Nephron progenitor cell (in vitro differentiated cells): ENCODE measurements around the gene DAZAP1.

Experiments
- DNase-seq: peaks from one replicate; pipeline ENCODE4 v3.0.0; 2021
- H3K27ac Mint-ChIP-seq: 2 replicates; pipeline ENCODE4 v1.8.0; 2021; ENCODE audit warnings: mild to moderate bottlenecking, moderate library complexity, mixed read lengths
- H3K27me3 Mint-ChIP-seq: 2 replicates; pipeline ENCODE4 v1.8.0; 2021; ENCODE audit warnings: mild to moderate bottlenecking, low read depth, mixed read lengths; ENCODE audit not compliant: poor library complexity
- H3K36me3 Mint-ChIP-seq: 2 replicates; pipeline ENCODE4 v1.8.0; 2021; ENCODE audit warnings: low read depth, mixed read lengths
- H3K4me1 Mint-ChIP-seq: 2 replicates; pipeline ENCODE4 v1.8.0; 2021; ENCODE audit warnings: mixed read lengths
- H3K4me3 Mint-ChIP-seq: 2 replicates; pipeline ENCODE4 v1.8.0; 2021; ENCODE audit warnings: mild to moderate bottlenecking, moderate library complexity, mixed read lengths
- H3K9me3 Mint-ChIP-seq: 2 replicates; pipeline ENCODE4 v1.8.0; 2021; ENCODE audit warnings: mild to moderate bottlenecking, moderate library complexity, mixed read lengths
- TF ChIP-seq, protein P1 (sequence below): fragments of 200-600 bp; sonication (generic); IDR thresholded peaks from 2 replicates; pipeline ENCODE4 v1.5.0; 2021; ENCODE audit warnings: antibody characterized with exemption

Gene DAZAP1

DNA sequence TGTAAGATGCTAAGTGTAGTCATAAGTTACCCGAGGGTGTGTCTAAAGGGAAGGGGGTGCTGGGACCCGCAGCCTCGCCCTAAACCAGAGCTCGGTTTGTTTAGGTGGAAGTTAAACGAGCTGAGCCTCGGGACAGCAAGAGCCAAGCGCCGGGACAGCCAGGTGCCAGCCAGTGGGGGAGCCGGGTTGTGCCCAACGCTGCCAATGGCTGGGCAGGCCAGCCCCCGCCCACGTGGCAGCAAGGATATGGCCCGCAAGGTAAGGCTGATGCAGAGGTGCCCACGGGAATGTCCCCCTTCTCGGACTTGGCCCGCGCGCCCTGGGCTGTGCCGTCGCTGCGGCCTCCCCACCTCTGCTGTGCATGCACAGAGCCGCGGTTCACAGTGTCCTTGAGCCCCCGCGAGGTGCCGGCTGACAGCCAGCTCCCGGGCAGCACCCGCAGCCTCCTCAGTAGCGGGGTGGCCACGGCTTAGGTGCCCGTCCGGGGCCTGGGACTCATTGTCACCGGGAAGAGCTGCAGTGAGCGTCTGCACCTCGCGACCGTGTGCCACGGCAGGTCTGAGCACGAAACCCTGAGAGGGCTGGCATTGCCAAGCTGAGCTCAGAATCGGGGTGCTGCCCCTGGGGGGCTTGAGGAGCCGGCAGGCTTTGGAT lies 21.5 kb downstream of the DAZAP1 start:
- TF ChIP-seq, protein P1, sequence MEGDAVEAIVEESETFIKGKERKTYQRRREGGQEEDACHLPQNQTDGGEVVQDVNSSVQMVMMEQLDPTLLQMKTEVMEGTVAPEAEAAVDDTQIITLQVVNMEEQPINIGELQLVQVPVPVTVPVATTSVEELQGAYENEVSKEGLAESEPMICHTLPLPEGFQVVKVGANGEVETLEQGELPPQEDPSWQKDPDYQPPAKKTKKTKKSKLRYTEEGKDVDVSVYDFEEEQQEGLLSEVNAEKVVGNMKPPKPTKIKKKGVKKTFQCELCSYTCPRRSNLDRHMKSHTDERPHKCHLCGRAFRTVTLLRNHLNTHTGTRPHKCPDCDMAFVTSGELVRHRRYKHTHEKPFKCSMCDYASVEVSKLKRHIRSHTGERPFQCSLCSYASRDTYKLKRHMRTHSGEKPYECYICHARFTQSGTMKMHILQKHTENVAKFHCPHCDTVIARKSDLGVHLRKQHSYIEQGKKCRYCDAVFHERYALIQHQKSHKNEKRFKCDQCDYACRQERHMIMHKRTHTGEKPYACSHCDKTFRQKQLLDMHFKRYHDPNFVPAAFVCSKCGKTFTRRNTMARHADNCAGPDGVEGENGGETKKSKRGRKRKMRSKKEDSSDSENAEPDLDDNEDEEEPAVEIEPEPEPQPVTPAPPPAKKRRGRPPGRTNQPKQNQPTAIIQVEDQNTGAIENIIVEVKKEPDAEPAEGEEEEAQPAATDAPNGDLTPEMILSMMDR, result no peak
- H3K4me3 Mint-ChIP-seq, result no peak overlapping the region
- H3K4me1 Mint-ChIP-seq, result peaks cover 37% of the 10 kb centered on the region
- H3K27me3 Mint-ChIP-seq, result no peaks in the 10 kb centered on the region
- H3K9me3 Mint-ChIP-seq, result no peaks in the 10 kb centered on the region
- peaks cover 9% of the 10 kb centered on the region for H3K36me3 Mint-ChIP-seq
- no peak overlapping the region for H3K27ac Mint-ChIP-seq
- no peak for DNase-seq

DNA sequence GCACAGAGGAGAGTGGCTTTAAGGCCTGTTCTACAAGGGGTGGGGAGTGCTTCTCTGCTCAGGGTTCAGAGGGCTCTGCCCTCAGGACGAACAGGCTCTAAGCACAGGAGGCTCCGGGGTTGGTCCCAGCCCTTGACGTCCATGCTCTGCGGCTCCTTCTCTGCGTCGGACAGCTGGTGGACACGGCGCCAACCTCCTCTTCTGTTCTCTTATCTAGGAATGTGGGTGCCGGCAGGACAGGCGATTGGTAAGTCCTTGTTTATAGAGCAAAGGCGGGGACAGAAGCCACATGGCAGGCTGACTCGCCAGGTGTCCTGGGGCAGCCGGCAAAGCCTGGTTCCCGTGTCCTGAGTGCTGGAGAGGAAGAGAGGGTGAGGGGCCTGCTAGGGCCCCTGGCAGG lies 22.4 kb downstream of the DAZAP1 start:
- H3K27me3 Mint-ChIP-seq, result no peaks in the 10 kb centered on the region
- no peaks in the 10 kb centered on the region for H3K9me3 Mint-ChIP-seq
- DNase-seq, result no peak
- peaks cover 28% of the 10 kb centered on the region for H3K4me1 Mint-ChIP-seq
- no peak overlapping the region for H3K27ac Mint-ChIP-seq
- peaks cover 9% of the 10 kb centered on the region for H3K36me3 Mint-ChIP-seq
- TF ChIP-seq, protein P1, result no peak
- no peak overlapping the region for H3K4me3 Mint-ChIP-seq

DNA sequence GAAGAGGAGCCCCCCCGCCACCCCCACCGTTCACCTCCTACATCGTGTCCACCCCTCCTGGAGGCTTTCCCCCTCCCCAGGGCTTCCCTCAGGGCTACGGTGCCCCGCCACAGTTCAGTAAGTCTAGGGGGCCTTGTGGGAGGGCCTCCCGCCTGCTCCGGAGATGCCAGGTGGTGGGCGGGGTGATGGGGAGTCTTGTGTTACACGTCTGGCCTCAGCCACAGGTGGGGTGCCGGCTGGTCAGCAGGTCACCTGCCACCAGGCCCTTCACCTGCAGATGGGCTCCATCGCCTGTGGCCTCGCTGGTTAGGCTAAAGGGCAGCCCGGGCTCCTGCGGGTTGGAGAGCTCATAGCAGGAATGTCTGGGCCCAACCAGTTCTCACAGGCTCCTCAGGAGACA lies 22.9 kb downstream of the DAZAP1 start:
- H3K4me3 Mint-ChIP-seq, result no peak overlapping the region
- TF ChIP-seq, protein P1, result no peak
- H3K9me3 Mint-ChIP-seq, result no peaks in the 10 kb centered on the region
- H3K27ac Mint-ChIP-seq, result no peak overlapping the region
- DNase-seq, result no peak
- H3K36me3 Mint-ChIP-seq, result peaks cover 12% of the 10 kb centered on the region
- H3K27me3 Mint-ChIP-seq, result peaks cover under 1% of the 10 kb centered on the region
- peaks cover 25% of the 10 kb centered on the region for H3K4me1 Mint-ChIP-seq

DNA sequence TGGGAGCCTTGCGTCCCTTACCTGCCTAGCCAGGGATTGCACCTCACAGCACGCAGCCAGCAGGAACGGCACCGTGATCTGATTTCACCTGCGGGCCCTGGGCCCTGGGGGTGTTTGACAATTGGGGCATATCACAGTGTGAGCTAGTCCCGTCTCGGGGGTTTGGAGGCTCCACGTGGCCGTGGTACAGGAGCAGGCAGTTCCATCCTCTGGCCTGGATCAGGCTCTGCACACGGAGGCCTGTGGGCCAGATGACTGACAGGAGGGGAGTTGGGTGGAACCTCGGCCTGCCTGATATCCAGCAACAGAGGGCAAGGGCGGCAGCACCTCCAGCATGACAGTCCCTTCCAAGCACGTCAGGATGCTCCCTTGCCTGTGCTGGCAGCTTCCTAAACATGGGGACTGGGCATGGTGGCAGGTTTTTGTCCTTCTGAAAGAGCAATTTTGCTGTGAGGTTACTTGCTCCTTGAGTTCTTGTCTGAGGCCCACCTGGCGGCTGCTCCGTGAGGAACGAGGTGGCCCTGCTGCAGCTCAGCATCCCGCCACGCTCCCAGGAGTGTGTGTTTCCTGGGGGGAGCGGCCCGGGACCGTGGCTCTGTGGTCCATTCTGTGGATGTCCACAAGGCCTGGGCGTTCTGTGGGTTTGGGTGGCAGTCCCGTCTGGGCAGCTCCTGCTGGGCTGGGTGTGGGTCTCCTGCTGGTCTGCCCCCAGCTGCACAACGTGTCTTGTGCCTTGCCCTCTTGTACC lies 24.5 kb downstream of the DAZAP1 start:
- no peak for DNase-seq
- Mint-ChIP-seq H3K27ac (no peak overlapping the region), H3K36me3 (peaks cover 14% of the 10 kb centered on the region), H3K9me3 (no peaks in the 10 kb centered on the region), H3K4me1 (peaks cover 18% of the 10 kb centered on the region), H3K4me3 (no peak overlapping the region), H3K27me3 (peaks cover 2% of the 10 kb centered on the region)
- TF ChIP-seq, protein P1, result no peak

DNA sequence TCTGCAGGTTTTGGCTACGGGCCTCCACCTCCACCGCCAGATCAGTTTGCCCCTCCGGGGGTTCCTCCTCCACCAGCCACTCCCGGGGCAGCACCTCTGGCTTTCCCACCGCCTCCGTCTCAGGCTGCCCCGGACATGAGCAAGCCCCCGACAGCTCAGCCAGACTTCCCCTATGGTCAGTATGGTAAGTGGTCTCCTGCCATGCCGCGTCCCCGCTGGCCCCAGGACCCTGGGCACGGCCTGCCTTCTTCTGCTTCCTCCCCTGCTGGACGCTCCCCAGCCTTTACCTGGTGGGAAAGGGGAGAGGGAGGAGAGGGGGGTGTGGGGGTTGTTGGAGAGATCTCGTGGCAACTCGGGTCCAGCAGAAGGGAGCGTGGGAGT lies 25.1 kb downstream of the DAZAP1 start:
- Mint-ChIP-seq H3K4me1 (peaks cover 17% of the 10 kb centered on the region), H3K9me3 (no peaks in the 10 kb centered on the region), H3K36me3 (peaks cover 14% of the 10 kb centered on the region), H3K27me3 (peaks cover 2% of the 10 kb centered on the region), H3K27ac (no peak overlapping the region), H3K4me3 (no peak overlapping the region)
- TF ChIP-seq, protein P1, result no peak
- DNase-seq, result no peak
